ENCODE data around the gene RSPRY1.
"Not testable (repeated sequence)": the region's sequence is repeated elsewhere in the genome, so short reads cannot be mapped to it uniquely, and the experiment has no call there.

The RSPRY1 gene

GRCh38 chr16:57275946-57276345 is 89.8 kb downstream of the RSPRY1 start:
- not testable (repeated sequence) for H3K9me3 Mint-ChIP-seq; DNase-seq (ENCODE audit: low spot score in 2 of 2); ATAC-seq; H3K36me3 Mint-ChIP-seq; H3K4me3 Mint-ChIP-seq; H3K27ac Mint-ChIP-seq
- H3K4me1 Mint-ChIP-seq = peaks cover 17% of the 10 kb centered on the region

GRCh38 chr16:57276596-57276995 is 90.5 kb downstream of the RSPRY1 start:
- DNase-seq (ENCODE audit: low spot score in 2 of 2) (no peak), ATAC-seq (no peak)
- no peak overlapping the region for H3K27ac Mint-ChIP-seq
- peaks cover 17% of the 10 kb centered on the region for H3K4me1 Mint-ChIP-seq
- no peak overlapping the region for H3K4me3 Mint-ChIP-seq
- no peaks in the 10 kb centered on the region for H3K9me3 Mint-ChIP-seq
- H3K36me3 Mint-ChIP-seq = no peaks in the 10 kb centered on the region

GRCh38 chr16:57277586-57277985 is 91.5 kb downstream of the RSPRY1 start:
- no peak for DNase-seq (ENCODE audit: low spot score in 2 of 2)
- Mint-ChIP-seq H3K4me1 (peaks cover 17% of the 10 kb centered on the region), H3K4me3 (peak overlapping the region; percentile 28), H3K9me3 (no peaks in the 10 kb centered on the region), H3K27ac (peak overlapping the region; percentile 36), H3K36me3 (no peaks in the 10 kb centered on the region)
- ATAC-seq = peak; percentile 98

- ATAC-seq (no peak), DNase-seq (ENCODE audit: low spot score in 2 of 2) (no peak)
- no peak overlapping the region for H3K4me3 Mint-ChIP-seq
- no peaks in the 10 kb centered on the region for H3K36me3 Mint-ChIP-seq
- peaks cover 17% of the 10 kb centered on the region for H3K4me1 Mint-ChIP-seq
- no peak overlapping the region for H3K27ac Mint-ChIP-seq
- H3K9me3 Mint-ChIP-seq = no peaks in the 10 kb centered on the region
Measured at GRCh38 chr16:57278494-57278893, 92.4 kb downstream of the RSPRY1 start.

- Mint-ChIP-seq H3K36me3 (no peaks in the 10 kb centered on the region), H3K27ac (no peak overlapping the region), H3K9me3 (no peaks in the 10 kb centered on the region), H3K4me3 (no peak overlapping the region), H3K4me1 (peaks cover 23% of the 10 kb centered on the region)
- DNase-seq (ENCODE audit: low spot score in 2 of 2) (no peak), ATAC-seq (no peak)
Measured at GRCh38 chr16:57279780-57280638, 93.9 kb downstream of the RSPRY1 start.

- DNase-seq (ENCODE audit: low spot score in 2 of 2) = no peak
- no peaks in the 10 kb centered on the region for H3K36me3 Mint-ChIP-seq
- H3K4me1 Mint-ChIP-seq = peaks cover 18% of the 10 kb centered on the region
- H3K27ac Mint-ChIP-seq = no peak overlapping the region
- no peaks in the 10 kb centered on the region for H3K9me3 Mint-ChIP-seq
- H3K4me3 Mint-ChIP-seq = no peak overlapping the region
- ATAC-seq = no peak
Measured at GRCh38 chr16:57281791-57282190, 95.7 kb downstream of the RSPRY1 start.

- DNase-seq (ENCODE audit: low spot score in 2 of 2) (no peak), ATAC-seq (no peak)
- no peak overlapping the region for H3K4me3 Mint-ChIP-seq
- H3K36me3 Mint-ChIP-seq = no peaks in the 10 kb centered on the region
- H3K9me3 Mint-ChIP-seq = no peaks in the 10 kb centered on the region
- peaks cover 10% of the 10 kb centered on the region for H3K4me1 Mint-ChIP-seq
- H3K27ac Mint-ChIP-seq = no peak overlapping the region
Measured at GRCh38 chr16:57282510-57283213, 96.5 kb downstream of the RSPRY1 start.

GRCh38 chr16:57283214-57283958 is 97.3 kb downstream of the RSPRY1 start:
- peaks cover 6% of the 10 kb centered on the region for H3K4me1 Mint-ChIP-seq
- DNase-seq (ENCODE audit: low spot score in 2 of 2) = no peak

GRCh38 chr16:57283959-57284208 is 97.8 kb downstream of the RSPRY1 start:
- Mint-ChIP-seq H3K4me3 (peak overlapping the region; percentile 65), H3K4me1 (peaks cover 6% of the 10 kb centered on the region), H3K36me3 (no peaks in the 10 kb centered on the region), H3K27ac (no peak overlapping the region), H3K9me3 (no peaks in the 10 kb centered on the region)
- peak; percentile 6 for ATAC-seq
- no peak for DNase-seq (ENCODE audit: low spot score in 2 of 2)

More at GRCh38 chr16:57283214-57283958, 97.3 kb downstream of the RSPRY1 start:
- H3K27ac Mint-ChIP-seq = no peak overlapping the region
- H3K36me3 Mint-ChIP-seq = no peaks in the 10 kb centered on the region
- ATAC-seq = no peak
- H3K9me3 Mint-ChIP-seq = no peaks in the 10 kb centered on the region
- peak overlapping the region; percentile 65 for H3K4me3 Mint-ChIP-seq

GRCh38 chr16:57284209-57284951 is 98.3 kb downstream of the RSPRY1 start, which contains the start of gene PLLP:
PLLP (minus strand) TSS chr16:57284672; CDS start chr16:57284540, 132 bp downstream.
- ATAC-seq (peak; percentile 63), DNase-seq (ENCODE audit: low spot score in 2 of 2) (peak in 1 of 2 donors; percentile 64)
- Mint-ChIP-seq H3K4me3 (peak within 1 kb of the TSS; percentile 65), H3K4me1 (peaks cover 7% of the 10 kb centered on the region), H3K9me3 (no peaks in the 10 kb centered on the region), H3K36me3 (no peaks in the 10 kb centered on the region), H3K27ac (no peak within 1 kb of the TSS)

GRCh38 chr16:57284952-57285363 is 98.8 kb downstream of the RSPRY1 start:
- no peak for ATAC-seq
- Mint-ChIP-seq H3K4me3 (peak overlapping the region; percentile 65), H3K27ac (no peak overlapping the region), H3K9me3 (no peaks in the 10 kb centered on the region), H3K36me3 (no peaks in the 10 kb centered on the region), H3K4me1 (peaks cover 13% of the 10 kb centered on the region)
- no peak for DNase-seq (ENCODE audit: low spot score in 2 of 2)

GRCh38 chr16:57285379-57285778 is 99.2 kb downstream of the RSPRY1 start:
- Mint-ChIP-seq H3K27ac (no peak overlapping the region), H3K4me3 (peak overlapping the region; percentile 65), H3K4me1 (peaks cover 17% of the 10 kb centered on the region), H3K36me3 (no peaks in the 10 kb centered on the region), H3K9me3 (no peaks in the 10 kb centered on the region)
- ATAC-seq (no peak), DNase-seq (ENCODE audit: low spot score in 2 of 2) (no peak)

GRCh38 chr16:57289391-57290257 is 103.5 kb downstream of the RSPRY1 start:
- Mint-ChIP-seq H3K27ac (peak overlapping the region; percentile 11), H3K4me3 (no peak overlapping the region), H3K9me3 (no peaks in the 10 kb centered on the region), H3K36me3 (no peaks in the 10 kb centered on the region), H3K4me1 (peaks cover 14% of the 10 kb centered on the region)
- DNase-seq (ENCODE audit: low spot score in 2 of 2) (no peak), ATAC-seq (peak; percentile 52)
